HepG2 (cell line): ENCODE data around the gene TRAK1. TPM values are rescaled to one million over a fixed set of nuclear protein-coding genes. Genes with fewer than 3 reads are reported as not detected.

Experiments
- BHLHE40 ChIP-seq: IDR thresholded peaks from 2 replicates; pipeline ENCODE4 v1.6.1; 2011; ENCODE audit warnings: low read length, improper control_type of control experiment
- HCFC1 ChIP-seq: fragments of 150-350 bp; IDR thresholded peaks from 2 replicates; pipeline ENCODE4 v1.6.1; 2014; ENCODE audit warnings: low read depth, low read length
- MAF1 ChIP-seq: sonication (generic); formaldehyde crosslinking; IDR thresholded peaks from 2 replicates; pipeline ENCODE4 v1.5.0; 2020; ENCODE audit warnings: missing genetic modification reagents, borderline replicate concordance
- NCOA2 ChIP-seq: sonication (generic); formaldehyde crosslinking; IDR thresholded peaks from 2 replicates; pipeline ENCODE4 v1.8.0; 2022; ENCODE audit warnings: inconsistent platforms
- NR2F6 ChIP-seq, 2 experiments: IDR thresholded peaks; 2 replicates each; pipeline ENCODE4 v1.6.1; 2016; ENCODE audit warnings: antibody characterized with exemption in 1 of 2, mild to moderate bottlenecking in 1 of 2
- PHB2 ChIP-seq: fragments of 450-650 bp; IDR thresholded peaks from 2 replicates; pipeline ENCODE4 v1.6.1; 2018; ENCODE audit not compliant: partially characterized antibody
- RFX1 ChIP-seq: fragments of 450-650 bp; IDR thresholded peaks from 2 replicates; pipeline ENCODE4 v1.6.1; 2017
- SMARCE1 ChIP-seq: fragments of 450-650 bp; IDR thresholded peaks from 2 replicates; pipeline ENCODE4 v1.6.1; 2017; ENCODE audit warnings: borderline replicate concordance
- ZNF121 ChIP-seq: sonication (generic); formaldehyde crosslinking; IDR thresholded peaks from 2 replicates; pipeline ENCODE4 v1.5.0; 2020; ENCODE audit warnings: mild to moderate bottlenecking, missing genetic modification reagents
- polyA plus RNA-seq, 8 experiments: library from polyadenylated mRNA; depleted of rRNA in 3 of 8; stranded (reverse) in 7 of 8; unstranded in 1 of 8; fragments of >200 nt; fragmentation: Illumina TruSeq in 4 of 8; extraction: Trizol in 4 of 8; gene quantifications; 2 replicates each; pipeline versions ENCODE4 v1.2.1 to v1.2.3, GENCODE V29; 2011 to 2016; ENCODE audit warnings: low read depth in 4 of 8, missing spikeins in 1 of 8, mixed read lengths in 1 of 8; ENCODE audit not compliant: insufficient read depth in 1 of 8
- total RNA-seq, 5 experiments: library from RNA; depleted of rRNA; stranded (reverse); fragments of >200 nt; fragmentation: Illumina TruSeq; extraction: Trizol; gene quantifications; 2 replicates each; pipeline ENCODE4 v1.2.3, GENCODE V29; 2016; ENCODE audit warnings: low read depth in 1 of 5
- TF ChIP-seq, protein P1 (sequence below): conservative IDR thresholded peaks from 2 replicates; pipeline ENCODE4 v1.6.1; 2018; ENCODE audit warnings: missing genetic modification reagents
- TF ChIP-seq, protein P2 (sequence below): sonication (generic); formaldehyde crosslinking; IDR thresholded peaks from 2 replicates; pipeline ENCODE4 v1.5.0; 2020; ENCODE audit warnings: mild to moderate bottlenecking, missing genetic modification reagents
- TF ChIP-seq, protein P3 (sequence below), 2 experiments: fragments of 450-650 bp in 1 of 2; sonication (generic) in 1 of 2; formaldehyde crosslinking in 1 of 2; IDR thresholded peaks; 2 replicates each; pipeline versions ENCODE4 v1.6.1 to v1.8.0; 2016 to 2022; ENCODE audit warnings: antibody characterized with exemption in 1 of 2, mild to moderate bottlenecking in 1 of 2, missing genetic modification reagents in 1 of 2
- TF ChIP-seq, protein P4 (sequence below): sonication (generic); formaldehyde crosslinking; IDR thresholded peaks from 2 replicates; pipeline ENCODE4; 2020; ENCODE audit warnings: missing genetic modification reagents, mild to moderate bottlenecking, borderline replicate concordance

TRAK1 gene
- total and polyA plus RNA-seq, 2 of the 13 experiments (the other 11 are each of a cell fraction or from before 2014, with no cell fraction given): 20.5 to 46.6 TPM

DNA sequence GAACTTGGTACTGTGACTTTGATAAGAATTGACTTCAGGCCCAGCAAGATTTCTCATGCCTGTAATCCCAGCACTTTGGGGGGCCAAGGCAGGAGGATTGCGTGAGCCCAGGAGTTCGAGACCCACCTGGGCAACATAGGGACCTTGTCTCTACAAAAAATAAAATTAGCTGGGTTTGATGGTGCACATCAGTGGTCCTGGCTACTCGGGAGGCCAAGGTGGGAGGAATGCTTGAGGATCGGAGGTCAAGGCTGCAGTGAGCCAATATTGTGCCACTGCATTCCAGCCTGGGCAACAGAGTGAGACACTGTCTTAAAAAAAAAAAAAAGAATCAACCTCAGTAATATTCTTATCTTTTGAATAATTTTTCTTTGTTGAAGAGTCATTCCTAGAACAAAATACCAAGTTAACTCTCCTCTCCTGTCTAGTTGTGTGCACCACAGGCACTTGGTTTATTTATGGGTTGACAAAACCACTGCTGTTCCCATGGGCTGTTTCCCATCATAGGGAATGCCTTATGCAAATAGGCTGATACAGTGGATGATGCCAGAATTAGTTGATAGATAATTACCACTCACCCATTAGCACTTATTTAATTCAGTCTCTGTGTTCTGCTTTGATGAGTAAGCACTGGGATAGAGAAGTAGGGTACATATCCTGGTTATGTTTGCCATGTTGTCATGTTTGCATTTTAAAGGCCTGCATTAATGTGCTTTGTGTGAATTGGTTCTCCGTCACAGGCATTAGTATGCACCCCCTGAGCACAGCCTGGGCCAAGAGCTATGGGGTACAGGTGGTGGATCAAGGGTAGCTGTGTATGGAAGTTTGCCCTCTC is 32.9 kb downstream of the TRAK1 start (continued):
- no peak for TF ChIP-seq MAF1 (CRISPR knock-in tag)
- TF ChIP-seq SMARCE1: no peak
- TF ChIP-seq, protein P1, sequence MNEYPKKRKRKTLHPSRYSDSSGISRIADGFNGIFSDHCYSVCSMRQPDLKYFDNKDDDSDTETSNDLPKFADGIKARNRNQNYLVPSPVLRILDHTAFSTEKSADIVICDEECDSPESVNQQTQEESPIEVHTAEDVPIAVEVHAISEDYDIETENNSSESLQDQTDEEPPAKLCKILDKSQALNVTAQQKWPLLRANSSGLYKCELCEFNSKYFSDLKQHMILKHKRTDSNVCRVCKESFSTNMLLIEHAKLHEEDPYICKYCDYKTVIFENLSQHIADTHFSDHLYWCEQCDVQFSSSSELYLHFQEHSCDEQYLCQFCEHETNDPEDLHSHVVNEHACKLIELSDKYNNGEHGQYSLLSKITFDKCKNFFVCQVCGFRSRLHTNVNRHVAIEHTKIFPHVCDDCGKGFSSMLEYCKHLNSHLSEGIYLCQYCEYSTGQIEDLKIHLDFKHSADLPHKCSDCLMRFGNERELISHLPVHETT (CRISPR knock-in tag): no peak
- no peak for TF ChIP-seq BHLHE40
- TF ChIP-seq, protein P2, sequence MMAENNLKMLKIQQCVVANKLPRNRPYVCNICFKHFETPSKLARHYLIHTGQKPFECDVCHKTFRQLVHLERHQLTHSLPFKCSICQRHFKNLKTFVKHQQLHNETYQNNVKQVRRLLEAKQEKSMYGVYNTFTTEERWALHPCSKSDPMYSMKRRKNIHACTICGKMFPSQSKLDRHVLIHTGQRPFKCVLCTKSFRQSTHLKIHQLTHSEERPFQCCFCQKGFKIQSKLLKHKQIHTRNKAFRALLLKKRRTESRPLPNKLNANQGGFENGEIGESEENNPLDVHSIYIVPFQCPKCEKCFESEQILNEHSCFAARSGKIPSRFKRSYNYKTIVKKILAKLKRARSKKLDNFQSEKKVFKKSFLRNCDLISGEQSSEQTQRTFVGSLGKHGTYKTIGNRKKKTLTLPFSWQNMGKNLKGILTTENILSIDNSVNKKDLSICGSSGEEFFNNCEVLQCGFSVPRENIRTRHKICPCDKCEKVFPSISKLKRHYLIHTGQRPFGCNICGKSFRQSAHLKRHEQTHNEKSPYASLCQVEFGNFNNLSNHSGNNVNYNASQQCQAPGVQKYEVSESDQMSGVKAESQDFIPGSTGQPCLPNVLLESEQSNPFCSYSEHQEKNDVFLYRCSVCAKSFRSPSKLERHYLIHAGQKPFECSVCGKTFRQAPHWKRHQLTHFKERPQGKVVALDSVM (CRISPR knock-in tag): peak; percentile 61; the same call in 1 of the 2 replicates
- TF ChIP-seq PHB2: no peak
- TF ChIP-seq ZNF121 (CRISPR knock-in tag): peak; percentile 67
- no peak for TF ChIP-seq NR2F6 (IDR thresholded peaks at IDR 0.05)
- TF ChIP-seq NR2F6 (CRISPR knock-in tag; IDR thresholded peaks at IDR 0.05): peak; percentile 44; the same call in 1 of the 2 replicates
- TF ChIP-seq, protein P3, sequence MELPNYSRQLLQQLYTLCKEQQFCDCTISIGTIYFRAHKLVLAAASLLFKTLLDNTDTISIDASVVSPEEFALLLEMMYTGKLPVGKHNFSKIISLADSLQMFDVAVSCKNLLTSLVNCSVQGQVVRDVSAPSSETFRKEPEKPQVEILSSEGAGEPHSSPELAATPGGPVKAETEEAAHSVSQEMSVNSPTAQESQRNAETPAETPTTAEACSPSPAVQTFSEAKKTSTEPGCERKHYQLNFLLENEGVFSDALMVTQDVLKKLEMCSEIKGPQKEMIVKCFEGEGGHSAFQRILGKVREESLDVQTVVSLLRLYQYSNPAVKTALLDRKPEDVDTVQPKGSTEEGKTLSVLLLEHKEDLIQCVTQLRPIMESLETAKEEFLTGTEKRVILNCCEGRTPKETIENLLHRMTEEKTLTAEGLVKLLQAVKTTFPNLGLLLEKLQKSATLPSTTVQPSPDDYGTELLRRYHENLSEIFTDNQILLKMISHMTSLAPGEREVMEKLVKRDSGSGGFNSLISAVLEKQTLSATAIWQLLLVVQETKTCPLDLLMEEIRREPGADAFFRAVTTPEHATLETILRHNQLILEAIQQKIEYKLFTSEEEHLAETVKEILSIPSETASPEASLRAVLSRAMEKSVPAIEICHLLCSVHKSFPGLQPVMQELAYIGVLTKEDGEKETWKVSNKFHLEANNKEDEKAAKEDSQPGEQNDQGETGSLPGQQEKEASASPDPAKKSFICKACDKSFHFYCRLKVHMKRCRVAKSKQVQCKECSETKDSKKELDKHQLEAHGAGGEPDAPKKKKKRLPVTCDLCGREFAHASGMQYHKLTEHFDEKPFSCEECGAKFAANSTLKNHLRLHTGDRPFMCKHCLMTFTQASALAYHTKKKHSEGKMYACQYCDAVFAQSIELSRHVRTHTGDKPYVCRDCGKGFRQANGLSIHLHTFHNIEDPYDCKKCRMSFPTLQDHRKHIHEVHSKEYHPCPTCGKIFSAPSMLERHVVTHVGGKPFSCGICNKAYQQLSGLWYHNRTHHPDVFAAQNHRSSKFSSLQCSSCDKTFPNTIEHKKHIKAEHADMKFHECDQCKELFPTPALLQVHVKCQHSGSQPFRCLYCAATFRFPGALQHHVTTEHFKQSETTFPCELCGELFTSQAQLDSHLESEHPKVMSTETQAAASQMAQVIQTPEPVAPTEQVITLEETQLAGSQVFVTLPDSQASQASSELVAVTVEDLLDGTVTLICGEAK (IDR thresholded peaks at IDR 0.05): no peak
- TF ChIP-seq, protein P3 (CRISPR knock-in tag; IDR thresholded peaks at IDR 0.05): no peak
- TF ChIP-seq, protein P4, sequence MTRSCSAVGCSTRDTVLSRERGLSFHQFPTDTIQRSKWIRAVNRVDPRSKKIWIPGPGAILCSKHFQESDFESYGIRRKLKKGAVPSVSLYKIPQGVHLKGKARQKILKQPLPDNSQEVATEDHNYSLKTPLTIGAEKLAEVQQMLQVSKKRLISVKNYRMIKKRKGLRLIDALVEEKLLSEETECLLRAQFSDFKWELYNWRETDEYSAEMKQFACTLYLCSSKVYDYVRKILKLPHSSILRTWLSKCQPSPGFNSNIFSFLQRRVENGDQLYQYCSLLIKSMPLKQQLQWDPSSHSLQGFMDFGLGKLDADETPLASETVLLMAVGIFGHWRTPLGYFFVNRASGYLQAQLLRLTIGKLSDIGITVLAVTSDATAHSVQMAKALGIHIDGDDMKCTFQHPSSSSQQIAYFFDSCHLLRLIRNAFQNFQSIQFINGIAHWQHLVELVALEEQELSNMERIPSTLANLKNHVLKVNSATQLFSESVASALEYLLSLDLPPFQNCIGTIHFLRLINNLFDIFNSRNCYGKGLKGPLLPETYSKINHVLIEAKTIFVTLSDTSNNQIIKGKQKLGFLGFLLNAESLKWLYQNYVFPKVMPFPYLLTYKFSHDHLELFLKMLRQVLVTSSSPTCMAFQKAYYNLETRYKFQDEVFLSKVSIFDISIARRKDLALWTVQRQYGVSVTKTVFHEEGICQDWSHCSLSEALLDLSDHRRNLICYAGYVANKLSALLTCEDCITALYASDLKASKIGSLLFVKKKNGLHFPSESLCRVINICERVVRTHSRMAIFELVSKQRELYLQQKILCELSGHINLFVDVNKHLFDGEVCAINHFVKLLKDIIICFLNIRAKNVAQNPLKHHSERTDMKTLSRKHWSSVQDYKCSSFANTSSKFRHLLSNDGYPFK: no peak
- TF ChIP-seq RFX1: no peak
- TF ChIP-seq HCFC1: no peak
- TF ChIP-seq NCOA2 (CRISPR knock-in tag): 0 out of 2 replicates have a peak, but pooled peaks have one; percentile 15
